Measurements from ENCODE around the gene PDS5A.

DNA sequence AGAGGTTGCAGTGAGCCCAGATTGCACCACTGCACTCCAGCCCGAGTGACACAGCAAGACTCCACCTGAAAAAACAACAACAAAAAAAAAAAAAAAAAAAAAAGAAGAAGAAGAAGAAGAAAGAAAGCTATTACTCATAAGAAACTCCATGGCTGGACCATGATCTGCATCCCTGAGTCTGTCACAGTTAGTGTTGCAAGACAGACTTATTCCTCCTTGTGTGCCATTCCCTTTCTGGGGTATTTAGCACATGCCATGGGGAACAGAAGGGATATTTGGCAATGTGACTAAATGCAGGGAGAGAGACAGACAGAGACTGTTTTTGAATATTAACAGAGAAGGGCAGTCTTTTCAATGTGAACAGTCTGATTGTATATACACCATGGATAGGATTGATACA is 16.7 kb upstream of the PDS5A start:
- TF ChIP-seq, protein P1, sequence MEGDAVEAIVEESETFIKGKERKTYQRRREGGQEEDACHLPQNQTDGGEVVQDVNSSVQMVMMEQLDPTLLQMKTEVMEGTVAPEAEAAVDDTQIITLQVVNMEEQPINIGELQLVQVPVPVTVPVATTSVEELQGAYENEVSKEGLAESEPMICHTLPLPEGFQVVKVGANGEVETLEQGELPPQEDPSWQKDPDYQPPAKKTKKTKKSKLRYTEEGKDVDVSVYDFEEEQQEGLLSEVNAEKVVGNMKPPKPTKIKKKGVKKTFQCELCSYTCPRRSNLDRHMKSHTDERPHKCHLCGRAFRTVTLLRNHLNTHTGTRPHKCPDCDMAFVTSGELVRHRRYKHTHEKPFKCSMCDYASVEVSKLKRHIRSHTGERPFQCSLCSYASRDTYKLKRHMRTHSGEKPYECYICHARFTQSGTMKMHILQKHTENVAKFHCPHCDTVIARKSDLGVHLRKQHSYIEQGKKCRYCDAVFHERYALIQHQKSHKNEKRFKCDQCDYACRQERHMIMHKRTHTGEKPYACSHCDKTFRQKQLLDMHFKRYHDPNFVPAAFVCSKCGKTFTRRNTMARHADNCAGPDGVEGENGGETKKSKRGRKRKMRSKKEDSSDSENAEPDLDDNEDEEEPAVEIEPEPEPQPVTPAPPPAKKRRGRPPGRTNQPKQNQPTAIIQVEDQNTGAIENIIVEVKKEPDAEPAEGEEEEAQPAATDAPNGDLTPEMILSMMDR (IDR thresholded peaks at IDR 0.05): no peak
- TF ChIP-seq POLR2A (IDR thresholded peaks at IDR 0.05): no peak
